A549 (cell line): ENCODE results near the gene TAF3.

Source experiments
- CHD2 ChIP-seq: fragments of 150-350 bp; IDR thresholded peaks from 2 replicates; pipeline ENCODE4 v1.6.1; 2014; ENCODE audit warnings: low read length; ENCODE audit not compliant: partially characterized antibody
- CTCF ChIP-seq: fragments of >200 bp; sonication (Bioruptor Twin); formaldehyde crosslinking; IDR thresholded peaks from 3 replicates; pipeline ENCODE4 v1.5.1; 2016
- KDM1A ChIP-seq: fragments of 200-600 bp; sonication (generic); IDR thresholded peaks from 2 replicates; pipeline ENCODE4 v1.6.1; 2016; ENCODE audit warnings: low read depth, mild to moderate bottlenecking
- MYC ChIP-seq: IDR thresholded peaks from 2 replicates; pipeline ENCODE4 v1.6.1; 2012; ENCODE audit warnings: mild to moderate bottlenecking, inconsistent platforms, low read length, improper control_type of control experiment, borderline replicate concordance
- ZSCAN20 ChIP-seq: fragments of 250-450 bp; sonication (Bioruptor Pico); IDR thresholded peaks from 2 replicates; pipeline ENCODE4 v1.8.0; 2022; ENCODE audit warnings: mild to moderate bottlenecking, moderate library complexity

DNA sequence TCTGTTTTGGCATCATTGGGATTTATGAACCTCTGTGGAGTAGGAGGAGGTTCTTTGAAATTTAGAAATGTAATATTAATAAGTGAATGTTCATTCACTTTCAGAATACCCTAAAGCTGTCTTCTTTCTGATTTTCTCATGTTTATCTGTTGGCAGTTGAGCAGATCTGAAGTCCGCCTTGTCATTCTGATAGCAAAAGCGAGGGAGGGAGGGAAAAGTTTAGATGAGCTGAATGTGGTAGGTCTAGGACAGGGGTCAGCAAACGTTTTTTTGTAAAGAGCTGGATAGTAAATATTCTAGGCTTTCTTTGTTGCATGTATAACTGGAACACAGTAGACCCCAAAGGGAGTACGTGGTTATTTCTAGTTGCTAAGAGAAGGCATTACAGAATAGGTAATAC lies 141.8 kb downstream of the TAF3 start:
- TF ChIP-seq CHD2 = no peak
- TF ChIP-seq ZSCAN20 (CRISPR knock-in tag) = no peak
- TF ChIP-seq MYC = no peak
- TF ChIP-seq CTCF = no peak
- TF ChIP-seq KDM1A = no peak
